Measurements from ENCODE around the gene CCDC7. TPM values are rescaled to one million over a fixed set of nuclear protein-coding genes. Genes with fewer than 3 reads are reported as not detected.

Gene CCDC7
- total RNA-seq, 1 donor from 2014 or later, result 2.3 TPM

DNA sequence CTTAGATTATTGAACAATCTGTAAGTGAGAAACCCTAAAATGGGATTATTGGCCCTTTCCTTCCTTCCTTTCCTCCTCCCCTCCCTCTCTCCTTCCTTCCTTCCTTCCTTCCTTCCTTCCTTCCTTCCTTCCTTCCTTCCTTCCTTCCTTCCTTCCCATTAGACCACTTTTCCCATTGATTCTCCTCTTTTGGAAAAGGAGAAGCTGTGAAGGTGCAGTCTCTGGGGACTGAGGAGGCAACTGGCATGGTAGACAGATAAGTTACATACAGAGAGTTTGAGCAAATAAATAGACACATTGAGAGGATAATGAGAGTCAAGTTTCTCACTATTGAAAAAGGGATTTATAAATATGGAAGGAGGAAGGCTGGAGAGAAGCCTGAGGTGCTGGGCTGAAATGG is 45.0 kb upstream of the CCDC7 start:
- Histone ChIP-seq H3K4me3 (ENCODE audit: insufficient read depth, low read depth, low read length) (no peak overlapping the region), H2AFZ (ENCODE audit: low read depth, low read length) (no peak overlapping the region), H3K27ac (ENCODE audit: low read depth, low read length) (no peak overlapping the region), H3K27me3 (ENCODE audit: insufficient read depth, low read length) (no peaks in the 10 kb centered on the region), H4K20me1 (ENCODE audit: insufficient read depth, low read length) (no peaks in the 10 kb centered on the region), H3K36me3 (ENCODE audit: insufficient read depth, low read length) (no peaks in the 10 kb centered on the region), H3K9me3 (ENCODE audit: insufficient read depth, low read depth, low read length) (no peaks in the 10 kb centered on the region), H3K9ac (ENCODE audit: low read length) (no peak overlapping the region), H3K4me1 (ENCODE audit: insufficient read depth, low read length) (no peaks in the 10 kb centered on the region), H3K79me2 (ENCODE audit: insufficient read depth, low read length) (no peaks in the 10 kb centered on the region), H3K4me2 (ENCODE audit: low read length) (no peak overlapping the region)
- FAIRE-seq (no peak), DNase-seq (ENCODE audit: low read depth) (no peak)
- Mint-ChIP-seq H3K4me1 (ENCODE audit: low read depth, unreplicated experiment) (no peaks in the 10 kb centered on the region), H3K4me3 (ENCODE audit: unreplicated experiment) (no peak overlapping the region), H3K36me3 (ENCODE audit: low read depth, unreplicated experiment) (no peaks in the 10 kb centered on the region), H3K27ac (ENCODE audit: unreplicated experiment) (no peak overlapping the region), H3K9me3 (ENCODE audit: unreplicated experiment) (no peaks in the 10 kb centered on the region), H3K27me3 (ENCODE audit: low read depth, unreplicated experiment) (no peaks in the 10 kb centered on the region)
- TF ChIP-seq EZH2 (IDR thresholded peaks at IDR 0.05; ENCODE audit: insufficient read depth, low read length), result no peak
- TF ChIP-seq, protein P1, sequence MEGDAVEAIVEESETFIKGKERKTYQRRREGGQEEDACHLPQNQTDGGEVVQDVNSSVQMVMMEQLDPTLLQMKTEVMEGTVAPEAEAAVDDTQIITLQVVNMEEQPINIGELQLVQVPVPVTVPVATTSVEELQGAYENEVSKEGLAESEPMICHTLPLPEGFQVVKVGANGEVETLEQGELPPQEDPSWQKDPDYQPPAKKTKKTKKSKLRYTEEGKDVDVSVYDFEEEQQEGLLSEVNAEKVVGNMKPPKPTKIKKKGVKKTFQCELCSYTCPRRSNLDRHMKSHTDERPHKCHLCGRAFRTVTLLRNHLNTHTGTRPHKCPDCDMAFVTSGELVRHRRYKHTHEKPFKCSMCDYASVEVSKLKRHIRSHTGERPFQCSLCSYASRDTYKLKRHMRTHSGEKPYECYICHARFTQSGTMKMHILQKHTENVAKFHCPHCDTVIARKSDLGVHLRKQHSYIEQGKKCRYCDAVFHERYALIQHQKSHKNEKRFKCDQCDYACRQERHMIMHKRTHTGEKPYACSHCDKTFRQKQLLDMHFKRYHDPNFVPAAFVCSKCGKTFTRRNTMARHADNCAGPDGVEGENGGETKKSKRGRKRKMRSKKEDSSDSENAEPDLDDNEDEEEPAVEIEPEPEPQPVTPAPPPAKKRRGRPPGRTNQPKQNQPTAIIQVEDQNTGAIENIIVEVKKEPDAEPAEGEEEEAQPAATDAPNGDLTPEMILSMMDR (IDR thresholded peaks at IDR 0.05; ENCODE audit: insufficient read depth, low read depth, low read length), result no peak

DNA sequence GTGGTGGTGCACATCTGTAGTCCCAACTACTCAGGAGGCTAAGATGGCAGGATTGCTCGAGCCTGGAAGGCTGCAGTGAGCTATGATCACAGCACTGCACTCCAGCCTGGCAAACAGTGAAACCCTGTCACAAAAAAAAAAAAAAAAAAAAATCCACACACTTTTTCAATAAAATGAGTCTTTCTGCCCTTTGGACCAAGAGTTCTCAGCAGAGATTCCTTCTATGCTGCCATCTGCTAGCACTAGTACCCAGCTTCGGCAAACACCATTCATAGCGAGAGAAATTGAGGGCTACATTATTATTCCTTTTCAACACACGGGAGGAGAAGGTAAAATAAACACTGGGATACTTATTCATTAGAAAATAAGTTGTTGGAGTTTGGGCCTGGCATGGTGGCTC is 43.4 kb upstream of the CCDC7 start:
- no peaks in the 10 kb centered on the region for H3K9me3 Mint-ChIP-seq (ENCODE audit: unreplicated experiment)
- H3K4me1 ChIP-seq (ENCODE audit: insufficient read depth, low read length), result no peaks in the 10 kb centered on the region
- no peaks in the 10 kb centered on the region for H3K79me2 ChIP-seq (ENCODE audit: insufficient read depth, low read length)
- no peak overlapping the region for H3K4me3 Mint-ChIP-seq (ENCODE audit: unreplicated experiment)
- no peaks in the 10 kb centered on the region for H3K27me3 Mint-ChIP-seq (ENCODE audit: low read depth, unreplicated experiment)
- no peak overlapping the region for H3K27ac ChIP-seq (ENCODE audit: low read depth, low read length)
- H3K27ac Mint-ChIP-seq (ENCODE audit: unreplicated experiment), result no peak overlapping the region
- no peak for FAIRE-seq
- H3K4me3 ChIP-seq (ENCODE audit: insufficient read depth, low read depth, low read length), result no peak overlapping the region
- no peaks in the 10 kb centered on the region for H3K36me3 Mint-ChIP-seq (ENCODE audit: low read depth, unreplicated experiment)
- H3K4me2 ChIP-seq (ENCODE audit: low read length), result no peak overlapping the region
- no peaks in the 10 kb centered on the region for H3K4me1 Mint-ChIP-seq (ENCODE audit: low read depth, unreplicated experiment)
- H3K9ac ChIP-seq (ENCODE audit: low read length), result no peak overlapping the region
- no peak overlapping the region for H2AFZ ChIP-seq (ENCODE audit: low read depth, low read length)
- TF ChIP-seq, protein P1 (IDR thresholded peaks at IDR 0.05; ENCODE audit: insufficient read depth, low read depth, low read length), result no peak
- no peak for TF ChIP-seq EZH2 (IDR thresholded peaks at IDR 0.05; ENCODE audit: insufficient read depth, low read length)
- H3K36me3 ChIP-seq (ENCODE audit: insufficient read depth, low read length), result no peaks in the 10 kb centered on the region
- no peaks in the 10 kb centered on the region for H3K27me3 ChIP-seq (ENCODE audit: insufficient read depth, low read length)
- H4K20me1 ChIP-seq (ENCODE audit: insufficient read depth, low read length), result no peaks in the 10 kb centered on the region
- DNase-seq (ENCODE audit: low read depth), result no peak
- no peaks in the 10 kb centered on the region for H3K9me3 ChIP-seq (ENCODE audit: insufficient read depth, low read depth, low read length)

DNA sequence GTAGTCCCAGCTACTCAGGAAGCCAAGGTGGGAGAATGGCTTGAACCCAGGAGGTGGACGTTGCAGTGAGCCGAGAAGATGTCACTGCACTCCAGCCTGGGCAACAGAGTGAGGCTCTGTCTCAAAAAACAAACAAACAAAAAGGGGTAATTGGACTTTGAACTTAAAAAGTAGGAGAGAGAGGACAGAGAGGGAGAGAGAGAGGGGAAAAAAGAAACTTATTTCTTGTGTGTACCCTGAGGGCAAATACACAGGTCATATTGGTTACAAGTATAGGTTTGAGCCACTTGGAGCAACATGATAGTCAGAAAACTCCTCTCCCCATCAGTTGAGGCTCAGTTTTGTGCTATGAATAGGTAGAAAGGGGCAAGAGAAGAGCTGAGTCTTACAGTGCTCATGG is 42.8 kb upstream of the CCDC7 start:
- Mint-ChIP-seq H3K9me3 (ENCODE audit: unreplicated experiment) (no peaks in the 10 kb centered on the region), H3K27ac (ENCODE audit: unreplicated experiment) (no peak overlapping the region), H3K27me3 (ENCODE audit: low read depth, unreplicated experiment) (no peaks in the 10 kb centered on the region), H3K4me3 (ENCODE audit: unreplicated experiment) (no peak overlapping the region), H3K4me1 (ENCODE audit: low read depth, unreplicated experiment) (no peaks in the 10 kb centered on the region), H3K36me3 (ENCODE audit: low read depth, unreplicated experiment) (no peaks in the 10 kb centered on the region)
- H3K27ac ChIP-seq (ENCODE audit: low read depth, low read length), result no peak overlapping the region
- H3K27me3 ChIP-seq (ENCODE audit: insufficient read depth, low read length), result no peaks in the 10 kb centered on the region
- H3K4me3 ChIP-seq (ENCODE audit: insufficient read depth, low read depth, low read length), result no peak overlapping the region
- no peaks in the 10 kb centered on the region for H4K20me1 ChIP-seq (ENCODE audit: insufficient read depth, low read length)
- H3K79me2 ChIP-seq (ENCODE audit: insufficient read depth, low read length), result no peaks in the 10 kb centered on the region
- no peak for TF ChIP-seq EZH2 (IDR thresholded peaks at IDR 0.05; ENCODE audit: insufficient read depth, low read length)
- TF ChIP-seq, protein P1 (IDR thresholded peaks at IDR 0.05; ENCODE audit: insufficient read depth, low read depth, low read length), result no peak
- no peak overlapping the region for H2AFZ ChIP-seq (ENCODE audit: low read depth, low read length)
- no peak overlapping the region for H3K9ac ChIP-seq (ENCODE audit: low read length)
- H3K4me1 ChIP-seq (ENCODE audit: insufficient read depth, low read length), result no peaks in the 10 kb centered on the region
- FAIRE-seq (no peak), DNase-seq (ENCODE audit: low read depth) (no peak)
- no peaks in the 10 kb centered on the region for H3K9me3 ChIP-seq (ENCODE audit: insufficient read depth, low read depth, low read length)
- no peaks in the 10 kb centered on the region for H3K36me3 ChIP-seq (ENCODE audit: insufficient read depth, low read length)
- no peak overlapping the region for H3K4me2 ChIP-seq (ENCODE audit: low read length)
